HG02840 (cell line): Measurements from ENCODE around the gene RSAD1.
"Not testable (repeated sequence)": the region's sequence is repeated elsewhere in the genome, so short reads cannot be mapped to it uniquely, and the experiment has no call there.

Experiments used
- ATAC-seq: cut with Tn5 transposase; IDR thresholded peaks from one replicate; pipeline ENCODE4 v1.9.1; 2021; ENCODE audit warnings: mild to moderate bottlenecking, moderate library complexity, moderate number of reproducible peaks; ENCODE audit not compliant: unreplicated experiment, low FRiP score

The RSAD1 gene

GRCh38 chr17:50471009-50471905 lies 7.4 kb upstream of the RSAD1 start:
- no peak for ATAC-seq

GRCh38 chr17:50472286-50472685 lies 6.4 kb upstream of the RSAD1 start:
- ATAC-seq, result no peak

GRCh38 chr17:50472761-50473161 lies 5.9 kb upstream of the RSAD1 start:
- ATAC-seq, result not testable (repeated sequence)

GRCh38 chr17:50473901-50474300 lies 4.8 kb upstream of the RSAD1 start:
- no peak for ATAC-seq

- no peak for ATAC-seq
These were observed 4.1 kb upstream of the RSAD1 start for GRCh38 chr17:50474523-50474922.

- ATAC-seq, result no peak
These were observed 3.3 kb upstream of the RSAD1 start for GRCh38 chr17:50475362-50475761.

GRCh38 chr17:50475775-50476544 lies 2.7 kb upstream of the RSAD1 start:
- ATAC-seq, result not testable (repeated sequence)

GRCh38 chr17:50476545-50477315 lies 1.9 kb upstream of the RSAD1 start:
- no peak for ATAC-seq

- no peak for ATAC-seq
These were observed 684 bp upstream of the RSAD1 start for GRCh38 chr17:50477976-50478375.

GRCh38 chr17:50479522-50480141 lies 972 bp downstream of the RSAD1 start:
- no peak for ATAC-seq

- ATAC-seq, result no peak
These were observed 1.6 kb downstream of the RSAD1 start for GRCh38 chr17:50480142-50480764.

- no peak for ATAC-seq
These were observed 2.3 kb downstream of the RSAD1 start for GRCh38 chr17:50480854-50481490.

- no peak for ATAC-seq
These were observed 3.0 kb downstream of the RSAD1 start for GRCh38 chr17:50481648-50482047.

- ATAC-seq, result no peak
These were observed 3.5 kb downstream of the RSAD1 start for GRCh38 chr17:50482110-50482509.

GRCh38 chr17:50482516-50482915 lies 3.9 kb downstream of the RSAD1 start:
- ATAC-seq, result no peak

- no peak for ATAC-seq
These were observed 4.6 kb downstream of the RSAD1 start for GRCh38 chr17:50483266-50483665.

GRCh38 chr17:50484386-50485155 lies 5.9 kb downstream of the RSAD1 start:
- no peak for ATAC-seq

- ATAC-seq, result no peak
These were observed 8.8 kb downstream of the RSAD1 start for GRCh38 chr17:50487213-50488096.
